Endothelial cell (in vitro differentiated cells): ENCODE results near the gene RAD23B. TPM values are rescaled to one million over a fixed set of nuclear protein-coding genes. Genes with fewer than 3 reads are reported as not detected.
A peak's percentile ranks its signal among the peaks of the same experiment; 100 is the strongest.

Source experiments
- DNase-seq: peaks from one replicate; pipeline ENCODE4 v3.0.0; 2021; ENCODE audit warnings: low spot score
- H3K27ac Mint-ChIP-seq: one replicate; pipeline ENCODE4 v1.8.0; 2021; ENCODE audit warnings: mixed read lengths, inconsistent platforms; ENCODE audit not compliant: unreplicated experiment
- H3K27me3 Mint-ChIP-seq: one replicate; pipeline ENCODE4 v1.8.0; 2021; ENCODE audit warnings: mild to moderate bottlenecking, moderate library complexity, mixed read lengths, inconsistent platforms; ENCODE audit not compliant: unreplicated experiment
- H3K36me3 Mint-ChIP-seq: one replicate; pipeline ENCODE4 v1.8.0; 2021; ENCODE audit warnings: mild to moderate bottlenecking, low read depth, mixed read lengths, inconsistent platforms; ENCODE audit not compliant: unreplicated experiment
- H3K4me1 Mint-ChIP-seq: one replicate; pipeline ENCODE4 v1.8.0; 2021; ENCODE audit warnings: mild to moderate bottlenecking, mixed read lengths, inconsistent platforms; ENCODE audit not compliant: unreplicated experiment
- H3K4me3 Mint-ChIP-seq: one replicate; pipeline ENCODE4 v1.8.0; 2021; ENCODE audit warnings: mild to moderate bottlenecking, mixed read lengths, inconsistent platforms; ENCODE audit not compliant: unreplicated experiment
- H3K9me3 Mint-ChIP-seq: one replicate; pipeline ENCODE4 v1.8.0; 2021; ENCODE audit warnings: mixed read lengths, inconsistent platforms; ENCODE audit not compliant: unreplicated experiment
- CTCF ChIP-seq: fragments of 200-600 bp; sonication (generic); IDR thresholded peaks from one replicate; pipeline ENCODE4 v1.5.0; 2021; ENCODE audit warnings: antibody characterized with exemption; ENCODE audit not compliant: unreplicated experiment
- total RNA-seq: library from RNA; stranded (reverse); fragmentation: NEBNext Ultra II Directional; extraction: Animal tissue kit (Norgen Biotek cat#: 25700); gene quantifications from one replicate; pipeline ENCODE4 v1.2.1, GENCODE V29; 2021; ENCODE audit not compliant: unreplicated experiment

RAD23B gene
- total RNA-seq, 1 donor from 2014 or later, result 116 TPM

- peaks cover 6% of the 10 kb centered on the region for H3K4me1 Mint-ChIP-seq
- no peaks in the 10 kb centered on the region for H3K36me3 Mint-ChIP-seq
- no peaks in the 10 kb centered on the region for H3K27me3 Mint-ChIP-seq
- no peak overlapping the region for H3K4me3 Mint-ChIP-seq
- no peak overlapping the region for H3K27ac Mint-ChIP-seq
- DNase-seq, result no peak
- H3K9me3 Mint-ChIP-seq, result no peaks in the 10 kb centered on the region
- TF ChIP-seq CTCF, result peak; percentile 30
These were observed 16.4 kb downstream of the RAD23B start for GRCh38 chr9:107299437-107299836.

- Mint-ChIP-seq H3K4me3 (no peak overlapping the region), H3K9me3 (no peaks in the 10 kb centered on the region), H3K27me3 (no peaks in the 10 kb centered on the region), H3K36me3 (peaks cover 32% of the 10 kb centered on the region), H3K4me1 (no peaks in the 10 kb centered on the region), H3K27ac (no peak overlapping the region)
- TF ChIP-seq CTCF, result no peak
- DNase-seq, result no peak
These were observed 23.2 kb downstream of the RAD23B start for GRCh38 chr9:107306308-107306707.

GRCh38 chr9:107307331-107307730, 24.3 kb downstream of the RAD23B start:
- H3K4me1 Mint-ChIP-seq, result no peaks in the 10 kb centered on the region
- H3K27me3 Mint-ChIP-seq, result no peaks in the 10 kb centered on the region
- peaks cover 32% of the 10 kb centered on the region for H3K36me3 Mint-ChIP-seq
- no peak overlapping the region for H3K4me3 Mint-ChIP-seq
- no peaks in the 10 kb centered on the region for H3K9me3 Mint-ChIP-seq
- DNase-seq, result no peak
- no peak for TF ChIP-seq CTCF
- no peak overlapping the region for H3K27ac Mint-ChIP-seq

GRCh38 chr9:107308461-107308860, 25.4 kb downstream of the RAD23B start:
- no peaks in the 10 kb centered on the region for H3K9me3 Mint-ChIP-seq
- no peak for TF ChIP-seq CTCF
- H3K27me3 Mint-ChIP-seq, result peaks cover 1% of the 10 kb centered on the region
- H3K4me1 Mint-ChIP-seq, result peaks cover 8% of the 10 kb centered on the region
- no peak for DNase-seq
- peaks cover 35% of the 10 kb centered on the region for H3K36me3 Mint-ChIP-seq
- H3K27ac Mint-ChIP-seq, result no peak overlapping the region
- no peak overlapping the region for H3K4me3 Mint-ChIP-seq

- Mint-ChIP-seq H3K4me1 (peaks cover 14% of the 10 kb centered on the region), H3K9me3 (no peaks in the 10 kb centered on the region), H3K4me3 (no peak overlapping the region), H3K27ac (no peak overlapping the region), H3K36me3 (peaks cover 41% of the 10 kb centered on the region), H3K27me3 (peaks cover 1% of the 10 kb centered on the region)
- no peak for TF ChIP-seq CTCF
- DNase-seq, result no peak
These were observed 26.2 kb downstream of the RAD23B start for GRCh38 chr9:107309271-107309670.
